Right lobe of liver (tissue), 4 donors: Measurements from ENCODE around the gene OPCML.

Experiments used
- CTCF ChIP-seq, 4 donors: fragments of 200-600 bp in 3 of 4; fragments of 450-650 bp in 1 of 4; IDR thresholded peaks; one replicate each; pipeline versions ENCODE4 v1.5.1 to v1.8.0; 2016 to 2022; ENCODE audit warnings: antibody characterized with exemption in 4 of 4, mild to moderate bottlenecking in 2 of 4
- POLR2A ChIP-seq: fragments of 450-650 bp; IDR thresholded peaks from one replicate; pipeline ENCODE4 v1.6.1; 2017; ENCODE audit warnings: antibody characterized with exemption, mild to moderate bottlenecking
- donor health status: DM: no; HTN: no; CAD: no.
- donor health status: DM: no; HTN: no; CAD: no.
- donor health status: DM: no; HTN: yes; CAD: no.

- TF ChIP-seq POLR2A (no peak), CTCF (IDR thresholded peaks at IDR 0.05) (no peak)
Observed at GRCh38 chr11:132780046-132780445, 752.3 kb downstream of the OPCML start.
